ENCODE measurements around the gene NENF.
"Not testable (repeated sequence)": the region's sequence is repeated elsewhere in the genome, so short reads cannot be mapped to it uniquely, and the experiment has no call there.

NENF gene

GRCh38 chr1:212479188-212479587, 46.5 kb downstream of the NENF start:
- no peaks in the 10 kb centered on the region for H3K9me2 ChIP-seq (replicated peaks; ENCODE audit: insufficient read depth, low read length)
- no peaks in the 10 kb centered on the region for H3K4me1 ChIP-seq (ENCODE audit: low read length)
- no peak overlapping the region for H3K9ac ChIP-seq (ENCODE audit: low read length)
- no peak overlapping the region for H3K4me3 ChIP-seq (ENCODE audit: low read length)
- no peak for TF ChIP-seq CTCF (IDR thresholded peaks at IDR 0.05; ENCODE audit: low read length)
- no peak for TF ChIP-seq EZH2 (optimal IDR thresholded peaks at IDR 0.05; ENCODE audit: low read depth, low read length)
- no peak for TF ChIP-seq EZH2phosphoT487 (IDR thresholded peaks at IDR 0.05; ENCODE audit: low read length)
- H3K9me3 ChIP-seq (replicated peaks; ENCODE audit: insufficient read depth, low read length): no peaks in the 10 kb centered on the region
- no peaks in the 10 kb centered on the region for H3F3A ChIP-seq (ENCODE audit: insufficient read depth, low read length)
- H2AFZ ChIP-seq (ENCODE audit: low read length): no peak overlapping the region
- no peaks in the 10 kb centered on the region for H4K20me1 ChIP-seq (ENCODE audit: insufficient read depth, low read length)
- H3K4me2 ChIP-seq (ENCODE audit: low read depth, low read length): no peak overlapping the region
- H3K27ac ChIP-seq (ENCODE audit: low read length): no peak overlapping the region
- H3K79me2 ChIP-seq (ENCODE audit: low read length): no peaks in the 10 kb centered on the region
- no peaks in the 10 kb centered on the region for H3K27me3 ChIP-seq (replicated peaks; ENCODE audit: insufficient read depth, low read length)
- DNase-seq: no peak
- H3K36me3 ChIP-seq (replicated peaks; ENCODE audit: insufficient read depth, low read length): no peaks in the 10 kb centered on the region

GRCh38 chr1:212480711-212481437, 48.2 kb downstream of the NENF start:
- H3K4me2 ChIP-seq (ENCODE audit: low read depth, low read length); H3F3A ChIP-seq (ENCODE audit: insufficient read depth, low read length); H3K9ac ChIP-seq (ENCODE audit: low read length); DNase-seq; H3K36me3 ChIP-seq (replicated peaks; ENCODE audit: insufficient read depth, low read length); H3K9me3 ChIP-seq (replicated peaks; ENCODE audit: insufficient read depth, low read length); H3K27me3 ChIP-seq (replicated peaks; ENCODE audit: insufficient read depth, low read length); H3K27ac ChIP-seq (ENCODE audit: low read length); H3K9me2 ChIP-seq (replicated peaks; ENCODE audit: insufficient read depth, low read length); H2AFZ ChIP-seq (ENCODE audit: low read length); H3K4me3 ChIP-seq (ENCODE audit: low read length); H4K20me1 ChIP-seq (ENCODE audit: insufficient read depth, low read length); H3K79me2 ChIP-seq (ENCODE audit: low read length); H3K4me1 ChIP-seq (ENCODE audit: low read length): not testable (repeated sequence)

GRCh38 chr1:212481438-212481767, 48.7 kb downstream of the NENF start:
- H4K20me1 ChIP-seq (ENCODE audit: insufficient read depth, low read length): no peaks in the 10 kb centered on the region
- DNase-seq: no peak
- no peaks in the 10 kb centered on the region for H3F3A ChIP-seq (ENCODE audit: insufficient read depth, low read length)
- no peak overlapping the region for H3K27ac ChIP-seq (ENCODE audit: low read length)
- no peak for TF ChIP-seq CTCF (IDR thresholded peaks at IDR 0.05; ENCODE audit: low read length)
- H3K4me2 ChIP-seq (ENCODE audit: low read depth, low read length): no peak overlapping the region
- no peaks in the 10 kb centered on the region for H3K36me3 ChIP-seq (replicated peaks; ENCODE audit: insufficient read depth, low read length)
- no peak overlapping the region for H2AFZ ChIP-seq (ENCODE audit: low read length)
- H3K79me2 ChIP-seq (ENCODE audit: low read length): no peaks in the 10 kb centered on the region
- H3K27me3 ChIP-seq (replicated peaks; ENCODE audit: insufficient read depth, low read length): no peaks in the 10 kb centered on the region
- H3K4me1 ChIP-seq (ENCODE audit: low read length): no peaks in the 10 kb centered on the region
- H3K4me3 ChIP-seq (ENCODE audit: low read length): no peak overlapping the region
- H3K9me2 ChIP-seq (replicated peaks; ENCODE audit: insufficient read depth, low read length): no peaks in the 10 kb centered on the region
- H3K9me3 ChIP-seq (replicated peaks; ENCODE audit: insufficient read depth, low read length): no peaks in the 10 kb centered on the region
- H3K9ac ChIP-seq (ENCODE audit: low read length): no peak overlapping the region

GRCh38 chr1:212482006-212482636, 49.4 kb downstream of the NENF start:
- H3K9me3 ChIP-seq (replicated peaks; ENCODE audit: insufficient read depth, low read length): no peaks in the 10 kb centered on the region
- TF ChIP-seq EZH2 (optimal IDR thresholded peaks at IDR 0.05; ENCODE audit: low read depth, low read length) (no peak), EZH2phosphoT487 (IDR thresholded peaks at IDR 0.05; ENCODE audit: low read length) (no peak), CTCF (IDR thresholded peaks at IDR 0.05; ENCODE audit: low read length) (no peak)
- H4K20me1 ChIP-seq (ENCODE audit: insufficient read depth, low read length): no peaks in the 10 kb centered on the region
- no peak overlapping the region for H3K4me3 ChIP-seq (ENCODE audit: low read length)
- no peak overlapping the region for H3K9ac ChIP-seq (ENCODE audit: low read length)
- no peaks in the 10 kb centered on the region for H3K79me2 ChIP-seq (ENCODE audit: low read length)
- H3K27ac ChIP-seq (ENCODE audit: low read length): no peak overlapping the region
- H3K36me3 ChIP-seq (replicated peaks; ENCODE audit: insufficient read depth, low read length): no peaks in the 10 kb centered on the region
- H3K4me1 ChIP-seq (ENCODE audit: low read length): no peaks in the 10 kb centered on the region
- no peaks in the 10 kb centered on the region for H3K27me3 ChIP-seq (replicated peaks; ENCODE audit: insufficient read depth, low read length)
- H3F3A ChIP-seq (ENCODE audit: insufficient read depth, low read length): no peaks in the 10 kb centered on the region
- H3K9me2 ChIP-seq (replicated peaks; ENCODE audit: insufficient read depth, low read length): no peaks in the 10 kb centered on the region
- H2AFZ ChIP-seq (ENCODE audit: low read length): no peak overlapping the region
- no peak for DNase-seq
- H3K4me2 ChIP-seq (ENCODE audit: low read depth, low read length): no peak overlapping the region
